ENCODE data around the gene SLC39A7. TPM values are rescaled to one million over a fixed set of nuclear protein-coding genes. Genes with fewer than 3 reads are reported as not detected.
A peak's percentile ranks its signal among the peaks of the same experiment; 100 is the strongest.

Gene SLC39A7
- total RNA-seq, 1 experiment from 2014 or later = 110 TPM

DNA sequence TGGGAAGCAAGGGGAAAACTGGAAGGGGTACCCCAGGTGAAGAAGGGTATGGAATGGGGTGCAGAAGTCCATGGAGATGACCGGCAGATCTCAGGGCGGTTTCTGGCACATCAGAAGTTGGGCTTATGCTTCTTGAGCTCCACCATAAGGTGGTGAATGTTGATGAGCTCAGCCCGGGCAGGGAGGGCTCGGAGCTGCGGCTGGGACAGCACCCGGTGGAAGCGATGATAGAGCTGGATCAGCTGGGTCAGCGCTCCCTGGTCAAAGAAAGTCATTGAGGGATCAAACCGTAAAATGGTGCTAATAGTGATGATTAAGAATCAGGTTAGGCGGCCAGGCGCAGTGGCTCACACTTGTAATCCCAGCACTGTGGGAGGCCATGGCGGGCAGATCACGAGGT, 50.1 kb downstream of the SLC39A7 start:
- POLR2A ChIA-PET (ENCODE audit: unreplicated experiment) = interaction anchor here (0.7 kb wide), 1 partner anchor 45 kb away, joined by 5 read pairs; no protein-coding TSS in a partner anchor
- H2AFZ ChIP-seq = no peak overlapping the region
- no peak overlapping the region; the same call in 1 of the 2 replicates for H3K4me3 ChIP-seq
- CTCF ChIA-PET = no interaction called here
- peaks cover 34% of the 10 kb centered on the region for H3F3A ChIP-seq (ENCODE audit: insufficient read depth, low read depth)
- no peaks in the 10 kb centered on the region for H3K9me2 ChIP-seq (ENCODE audit: insufficient read depth)
- no peak for DNase-seq
- TF ChIP-seq, protein P1, sequence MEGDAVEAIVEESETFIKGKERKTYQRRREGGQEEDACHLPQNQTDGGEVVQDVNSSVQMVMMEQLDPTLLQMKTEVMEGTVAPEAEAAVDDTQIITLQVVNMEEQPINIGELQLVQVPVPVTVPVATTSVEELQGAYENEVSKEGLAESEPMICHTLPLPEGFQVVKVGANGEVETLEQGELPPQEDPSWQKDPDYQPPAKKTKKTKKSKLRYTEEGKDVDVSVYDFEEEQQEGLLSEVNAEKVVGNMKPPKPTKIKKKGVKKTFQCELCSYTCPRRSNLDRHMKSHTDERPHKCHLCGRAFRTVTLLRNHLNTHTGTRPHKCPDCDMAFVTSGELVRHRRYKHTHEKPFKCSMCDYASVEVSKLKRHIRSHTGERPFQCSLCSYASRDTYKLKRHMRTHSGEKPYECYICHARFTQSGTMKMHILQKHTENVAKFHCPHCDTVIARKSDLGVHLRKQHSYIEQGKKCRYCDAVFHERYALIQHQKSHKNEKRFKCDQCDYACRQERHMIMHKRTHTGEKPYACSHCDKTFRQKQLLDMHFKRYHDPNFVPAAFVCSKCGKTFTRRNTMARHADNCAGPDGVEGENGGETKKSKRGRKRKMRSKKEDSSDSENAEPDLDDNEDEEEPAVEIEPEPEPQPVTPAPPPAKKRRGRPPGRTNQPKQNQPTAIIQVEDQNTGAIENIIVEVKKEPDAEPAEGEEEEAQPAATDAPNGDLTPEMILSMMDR (conservative IDR thresholded peaks at IDR 0.05) = no peak
- TF ChIP-seq EZH2 (IDR thresholded peaks at IDR 0.05; ENCODE audit: low read depth) = no peak
- no peaks in the 10 kb centered on the region for H3K9me3 ChIP-seq (ENCODE audit: insufficient read depth, low read depth)
- peak overlapping the region; percentile 66 for H3K27ac ChIP-seq
- peaks cover 10% of the 10 kb centered on the region; the same call in 1 of the 2 replicates for H3K27me3 ChIP-seq (ENCODE audit: insufficient read depth, low read depth)
- H3K36me3 ChIP-seq (ENCODE audit: low read depth) = peaks cover 12% of the 10 kb centered on the region; the same call in 1 of the 2 replicates
- peaks cover 28% of the 10 kb centered on the region for H3K4me1 ChIP-seq (replicated peaks; ENCODE audit: insufficient read depth)
- no peaks in the 10 kb centered on the region for H4K20me1 ChIP-seq (ENCODE audit: insufficient read depth)
- no peaks in the 10 kb centered on the region for H3K79me2 ChIP-seq (ENCODE audit: low read depth)
- peak overlapping the region; percentile 94 for H3K4me2 ChIP-seq
- no TSS peak for BruUV-seq (replicated peaks)
- intact Hi-C loops (cut with micrococcal nuclease; ENCODE audit: unreplicated experiment) = loop anchor here (2.0 kb wide), 1 partner anchor 60 kb away; no protein-coding TSS in a partner anchor

DNA sequence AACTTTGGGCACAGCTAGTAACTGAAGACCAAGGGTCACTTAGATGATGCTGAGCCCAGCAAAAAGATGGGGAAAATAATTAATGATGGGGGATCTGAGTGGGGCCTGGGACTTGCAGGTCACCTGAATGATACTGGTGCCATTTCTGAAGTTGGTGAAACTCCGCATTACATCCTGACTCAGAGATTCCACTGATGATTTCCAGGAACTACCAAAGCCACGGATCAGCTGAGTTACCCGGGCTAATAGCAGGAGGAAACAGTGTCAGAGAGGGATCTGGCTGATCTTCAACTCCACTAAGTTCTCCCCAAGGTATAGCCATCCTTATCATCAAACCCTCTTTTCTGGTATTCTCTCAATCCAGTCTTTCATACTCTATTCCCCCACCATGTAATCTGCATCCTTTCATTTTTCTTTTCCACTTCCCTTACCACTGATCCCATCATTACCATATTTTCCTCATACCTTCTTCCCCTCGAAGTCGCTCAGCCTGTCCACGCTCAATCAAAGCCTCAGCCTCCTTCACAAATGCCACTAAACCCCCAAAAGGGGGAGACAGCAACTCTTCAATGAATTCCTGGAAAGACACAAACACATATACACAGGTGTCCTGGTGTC, 50.8 kb downstream of the SLC39A7 start:
- Histone ChIP-seq H3K36me3 (ENCODE audit: low read depth) (peaks cover 12% of the 10 kb centered on the region; the same call in 1 of the 2 replicates), H3K9me3 (ENCODE audit: insufficient read depth, low read depth) (no peaks in the 10 kb centered on the region), H3K27ac (no peak overlapping the region), H3K4me3 (no peak overlapping the region), H4K20me1 (ENCODE audit: insufficient read depth) (no peaks in the 10 kb centered on the region), H3K27me3 (ENCODE audit: insufficient read depth, low read depth) (0 out of 2 replicates have a peak, but pooled peaks cover 2% of the 10 kb centered on the region), H3K79me2 (ENCODE audit: low read depth) (no peaks in the 10 kb centered on the region), H3K4me2 (0 out of 2 replicates have a peak overlapping the region, but pooled peaks have one; percentile 94), H3F3A (ENCODE audit: insufficient read depth, low read depth) (peaks cover 34% of the 10 kb centered on the region), H3K9me2 (ENCODE audit: insufficient read depth) (no peaks in the 10 kb centered on the region), H3K4me1 (replicated peaks; ENCODE audit: insufficient read depth) (peaks cover 28% of the 10 kb centered on the region), H2AFZ (no peak overlapping the region)
- DNase-seq = no peak
- TF ChIP-seq EZH2 (IDR thresholded peaks at IDR 0.05; ENCODE audit: low read depth) = no peak
- TF ChIP-seq, protein P1 (conservative IDR thresholded peaks at IDR 0.05) = no peak
- BruUV-seq (replicated peaks) = no TSS peak
- CTCF ChIA-PET = no interaction called here
- intact Hi-C loops (cut with micrococcal nuclease; ENCODE audit: unreplicated experiment) = loop anchor here (2.0 kb wide), 1 partner anchor 59 kb away; no protein-coding TSS in a partner anchor
- POLR2A ChIA-PET (ENCODE audit: unreplicated experiment) = no interaction called here

DNA sequence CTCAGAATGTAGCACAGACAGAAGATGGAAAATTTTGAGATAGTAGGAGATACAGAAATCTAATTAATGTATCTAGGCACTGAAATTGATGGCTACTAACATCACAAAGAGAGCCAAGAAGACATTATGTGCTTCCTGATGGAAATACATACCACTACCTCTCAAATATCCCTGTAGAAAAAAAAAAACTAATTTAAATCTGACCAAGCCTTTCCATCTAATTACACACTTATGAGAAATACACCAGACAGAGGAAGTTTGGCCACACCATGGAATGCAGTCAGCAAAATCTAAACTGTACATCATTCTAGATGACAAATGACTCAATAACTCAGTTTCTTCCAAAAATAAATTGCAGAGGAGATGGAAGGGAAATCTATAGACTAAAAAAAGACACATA, 52.1 kb downstream of the SLC39A7 start:
- Histone ChIP-seq H3F3A (ENCODE audit: insufficient read depth, low read depth) (peaks cover 34% of the 10 kb centered on the region), H3K36me3 (ENCODE audit: low read depth) (peaks cover 20% of the 10 kb centered on the region; the same call in 1 of the 2 replicates), H3K4me3 (no peak overlapping the region), H3K4me1 (replicated peaks; ENCODE audit: insufficient read depth) (peaks cover 28% of the 10 kb centered on the region), H3K4me2 (no peak overlapping the region), H3K27me3 (ENCODE audit: insufficient read depth, low read depth) (no peaks in the 10 kb centered on the region), H3K9me2 (ENCODE audit: insufficient read depth) (no peaks in the 10 kb centered on the region), H3K27ac (no peak overlapping the region), H3K79me2 (ENCODE audit: low read depth) (no peaks in the 10 kb centered on the region), H3K9me3 (ENCODE audit: insufficient read depth, low read depth) (0 out of 2 replicates have a peak, but pooled peaks cover 5% of the 10 kb centered on the region), H4K20me1 (ENCODE audit: insufficient read depth) (no peaks in the 10 kb centered on the region), H2AFZ (no peak overlapping the region)
- POLR2A ChIA-PET (ENCODE audit: unreplicated experiment) = no interaction called here
- intact Hi-C loops (cut with micrococcal nuclease; ENCODE audit: unreplicated experiment) = no loop called here
- BruUV-seq (replicated peaks) = no TSS peak
- DNase-seq = no peak
- TF ChIP-seq, protein P1 (conservative IDR thresholded peaks at IDR 0.05) = no peak
- TF ChIP-seq EZH2 (IDR thresholded peaks at IDR 0.05; ENCODE audit: low read depth) = no peak
- CTCF ChIA-PET = no interaction called here

Small RNAs within 50 kb of the gene (microRNA-seq; reads per million reads assigned to microRNA genes)
- 10.1 reads per million, percentile 17 among the genes with 10 or more reads in this experiment for gene MIR219A1 (ENCODE audit: borderline number of aligned reads, borderline replicate concordance)

Other genes starting within 250 kb of the SLC39A7 start
- gene HLA-DMA, start 247.8 kb upstream of the SLC39A7 start, total RNA-seq (2021) = 18.3 and 22.1 TPM in 2 replicates
- 130 and 157 TPM in 2 replicates for gene BRD2, start 232.3 kb upstream of the SLC39A7 start, total RNA-seq (2021)
- not detected in 2 replicates for gene HLA-DOA, start 191.3 kb upstream of the SLC39A7 start, total RNA-seq (2021)
- not detected in 2 replicates for gene HLA-DPA1, start 127.2 kb upstream of the SLC39A7 start, total RNA-seq (2021)
- not detected in 2 replicates for gene HLA-DPB1, start 124.9 kb upstream of the SLC39A7 start, total RNA-seq (2021)
- gene COL11A2, start 8.4 kb upstream of the SLC39A7 start, total RNA-seq (2021) = 2.2 and 3.4 TPM in 2 replicates
- 49.8 and 51.5 TPM in 2 replicates for gene RXRB, start 202 bp upstream of the SLC39A7 start, total RNA-seq (2021)
- 16.4 and 25.4 TPM in 2 replicates for gene HSD17B8, start 3.8 kb downstream of the SLC39A7 start, total RNA-seq (2021)
- 18.9 and 19.2 TPM in 2 replicates for gene RING1, start 7.6 kb downstream of the SLC39A7 start, total RNA-seq (2021)
- 46.2 and 48.3 TPM in 2 replicates for gene VPS52, start 71.0 kb downstream of the SLC39A7 start, total RNA-seq (2021)
- 2,057 and 2,442 TPM in 2 replicates for gene RPS18, start 71.2 kb downstream of the SLC39A7 start, total RNA-seq (2021)
- gene B3GALT4, start 76.3 kb downstream of the SLC39A7 start, total RNA-seq (2021) = 10.3 and 12.8 TPM in 2 replicates
- 52.4 and 59.6 TPM in 2 replicates for gene WDR46, start 88.4 kb downstream of the SLC39A7 start, total RNA-seq (2021)
- gene PFDN6, start 88.7 kb downstream of the SLC39A7 start, total RNA-seq (2021) = 51.5 and 57.2 TPM in 2 replicates
- gene RGL2, start 98.1 kb downstream of the SLC39A7 start, total RNA-seq (2021) = 99.3 and 102 TPM in 2 replicates
- 156 and 194 TPM in 2 replicates for gene TAPBP, start 113.2 kb downstream of the SLC39A7 start, total RNA-seq (2021)
- 16.5 and 20.8 TPM in 2 replicates for gene ZBTB22, start 116.9 kb downstream of the SLC39A7 start, total RNA-seq (2021)
- gene DAXX, start 122.1 kb downstream of the SLC39A7 start, total RNA-seq (2021) = 60.1 and 61.6 TPM in 2 replicates
- gene KIFC1, start 191.0 kb downstream of the SLC39A7 start, total RNA-seq (2021) = 82.9 and 91.4 TPM in 2 replicates
- gene PHF1, start 210.1 kb downstream of the SLC39A7 start, total RNA-seq (2021) = 47.6 and 52.0 TPM in 2 replicates
- 213 and 220 TPM in 2 replicates for gene CUTA, start 217.2 kb downstream of the SLC39A7 start, total RNA-seq (2021)
- 13.6 and 17.7 TPM in 2 replicates for gene SYNGAP1, start 219.2 kb downstream of the SLC39A7 start, total RNA-seq (2021)

Data from PC-9 (cell line).